HG02938 (cell line): ENCODE results near the gene ATP2A1.
"Not testable (repeated sequence)": the region's sequence is repeated elsewhere in the genome, so short reads cannot be mapped to it uniquely, and the experiment has no call there.

ENCODE experiments used
- ATAC-seq: cut with Tn5 transposase; IDR thresholded peaks from one replicate; pipeline ENCODE4 v1.9.1; 2021; ENCODE audit warnings: mild to moderate bottlenecking, moderate library complexity; ENCODE audit not compliant: unreplicated experiment

ATP2A1 gene

DNA sequence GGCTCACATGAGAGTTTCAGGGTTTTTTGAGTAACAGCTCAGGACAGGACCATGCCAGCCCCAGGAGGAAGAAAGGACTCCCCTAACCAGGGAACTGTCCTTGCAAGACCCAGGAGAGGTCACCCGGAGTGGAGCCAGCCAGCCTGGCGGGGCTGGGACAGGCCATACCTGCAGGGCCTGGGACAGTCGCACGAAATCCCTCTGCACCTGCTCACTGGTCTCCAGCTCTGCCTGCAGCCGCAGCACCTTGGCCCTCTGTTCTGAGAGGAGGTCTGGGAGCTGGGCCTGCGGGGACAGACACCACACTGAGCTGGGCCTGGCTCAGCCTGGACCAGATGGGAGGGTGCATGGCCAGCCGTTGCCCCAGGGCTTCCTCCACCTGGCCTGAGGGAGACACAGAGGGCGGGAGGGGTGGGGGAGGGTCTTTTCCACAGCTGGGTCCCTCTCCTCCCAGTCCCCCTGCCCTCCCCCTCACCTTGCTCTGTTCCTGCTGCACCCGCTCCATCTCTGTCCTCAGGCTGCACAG is 27.0 kb downstream of the ATP2A1 start:
- ATAC-seq: no peak

DNA sequence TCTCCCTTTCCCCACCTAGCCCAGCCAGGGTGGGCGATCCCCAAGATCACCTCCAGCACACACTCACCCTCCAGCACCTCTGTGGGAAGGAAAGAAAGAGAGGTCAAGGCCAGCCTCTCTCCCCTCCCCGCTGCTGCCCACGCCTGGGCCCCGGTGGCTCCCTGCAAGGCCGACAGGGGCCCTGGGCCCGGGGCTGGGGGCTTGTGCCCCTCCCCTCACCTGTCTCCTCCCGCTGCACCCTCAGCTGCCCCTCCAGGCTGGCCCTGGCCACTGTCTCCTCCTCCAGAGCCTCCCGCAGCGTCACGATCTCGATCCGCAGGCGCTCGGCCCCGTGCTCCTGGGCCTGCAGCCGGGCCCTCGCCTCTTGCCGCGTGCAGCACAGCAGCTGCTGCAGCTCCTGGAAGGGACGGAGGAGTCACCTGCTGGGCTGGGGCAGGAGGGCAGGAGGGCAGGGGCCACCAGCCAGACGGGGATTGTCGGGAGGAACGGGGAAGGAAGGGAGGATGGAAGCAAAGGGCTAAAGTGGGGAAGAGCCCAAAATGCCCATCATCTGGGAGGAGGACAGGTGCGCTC is 27.6 kb downstream of the ATP2A1 start:
- ATAC-seq: no peak

DNA sequence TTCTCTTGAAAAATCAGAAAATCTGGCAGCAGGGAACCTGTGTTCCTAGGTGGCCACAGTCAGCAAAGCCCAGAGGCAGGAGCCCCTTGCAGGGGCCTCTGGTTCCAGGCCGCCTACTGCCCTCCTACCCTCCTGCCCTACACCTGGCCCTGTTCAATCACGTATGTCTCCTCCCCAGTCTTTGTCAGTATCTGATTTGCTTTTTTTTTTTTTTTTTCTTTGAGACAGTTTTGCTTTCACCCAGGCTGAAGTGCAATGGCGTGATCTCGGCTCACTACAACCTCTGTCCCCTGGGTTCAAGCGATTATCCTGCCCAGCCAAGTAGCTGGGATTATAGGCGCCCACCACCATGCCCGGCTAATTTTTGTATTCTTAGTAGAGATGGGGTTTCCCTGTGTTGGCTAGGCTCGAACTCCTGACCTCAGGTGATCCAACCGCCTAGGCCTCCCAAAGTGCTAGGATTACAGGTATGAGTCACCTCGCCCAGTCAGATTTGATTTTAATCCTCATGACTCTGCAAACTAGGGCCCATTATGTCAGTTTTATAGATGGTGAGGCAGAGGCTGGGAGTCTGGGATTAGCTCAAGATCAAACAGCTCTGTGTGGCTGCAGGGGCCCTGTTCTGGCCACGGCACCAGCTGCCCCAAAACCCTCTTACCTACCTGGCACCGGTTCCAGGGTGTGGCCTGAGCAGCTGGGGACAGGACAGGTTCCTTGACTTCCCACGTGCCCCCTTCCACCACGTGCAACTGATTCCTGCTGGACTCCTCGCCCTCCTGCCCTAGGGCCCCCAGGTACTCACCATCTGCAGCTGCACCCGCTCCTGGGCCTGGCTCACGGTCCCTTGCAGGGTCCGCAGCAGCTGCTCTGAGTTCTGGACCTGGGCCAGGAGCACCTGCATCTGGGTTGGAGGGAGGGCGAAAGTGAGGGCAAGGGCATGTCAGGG is 32.1 kb downstream of the ATP2A1 start:
- no peak for ATAC-seq

- no peak for ATAC-seq
Measured at GRCh38 chr16:28912558-28912957, 34.3 kb downstream of the ATP2A1 start.

GRCh38 chr16:28913946-28914724 is 35.8 kb downstream of the ATP2A1 start:
- no peak for ATAC-seq

GRCh38 chr16:28915181-28915580 is 36.9 kb downstream of the ATP2A1 start:
- no peak for ATAC-seq

- ATAC-seq: no peak
Measured at GRCh38 chr16:28917095-28917494, 38.8 kb downstream of the ATP2A1 start.

DNA sequence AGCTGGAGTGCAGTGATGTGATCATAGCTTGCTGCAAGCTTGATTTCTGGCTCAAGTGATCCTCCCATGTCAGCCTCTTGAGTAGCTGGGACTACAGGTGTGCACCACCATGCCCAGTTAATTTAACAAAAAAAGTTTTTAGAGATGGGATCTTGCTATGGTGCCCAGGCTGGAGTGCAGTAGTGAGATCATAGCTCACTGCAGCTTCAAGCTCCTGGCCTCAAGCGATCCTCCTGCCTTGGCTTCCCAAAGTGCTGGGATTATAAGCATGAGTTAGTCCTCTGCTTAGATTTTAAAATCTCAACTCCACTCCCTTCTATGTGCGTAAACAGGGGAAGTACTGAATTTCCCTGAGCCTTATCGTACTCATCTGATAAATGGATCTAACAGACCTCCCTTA is 40.4 kb downstream of the ATP2A1 start:
- ATAC-seq: no peak

GRCh38 chr16:28923231-28923587 is 44.9 kb downstream of the ATP2A1 start:
- ATAC-seq: no peak

- ATAC-seq: peak; percentile 52
Measured at GRCh38 chr16:28923652-28924398, 45.5 kb downstream of the ATP2A1 start.

- no peak for ATAC-seq
Measured at GRCh38 chr16:28924399-28924761, 46.1 kb downstream of the ATP2A1 start.

GRCh38 chr16:28924762-28925385 is 46.6 kb downstream of the ATP2A1 start, which contains the start of gene RABEP2:
Gene RABEP2 (minus strand): TSS chr16:28925238. CDS start chr16:28925163, 75 bp downstream.
- peak; percentile 48 for ATAC-seq

DNA sequence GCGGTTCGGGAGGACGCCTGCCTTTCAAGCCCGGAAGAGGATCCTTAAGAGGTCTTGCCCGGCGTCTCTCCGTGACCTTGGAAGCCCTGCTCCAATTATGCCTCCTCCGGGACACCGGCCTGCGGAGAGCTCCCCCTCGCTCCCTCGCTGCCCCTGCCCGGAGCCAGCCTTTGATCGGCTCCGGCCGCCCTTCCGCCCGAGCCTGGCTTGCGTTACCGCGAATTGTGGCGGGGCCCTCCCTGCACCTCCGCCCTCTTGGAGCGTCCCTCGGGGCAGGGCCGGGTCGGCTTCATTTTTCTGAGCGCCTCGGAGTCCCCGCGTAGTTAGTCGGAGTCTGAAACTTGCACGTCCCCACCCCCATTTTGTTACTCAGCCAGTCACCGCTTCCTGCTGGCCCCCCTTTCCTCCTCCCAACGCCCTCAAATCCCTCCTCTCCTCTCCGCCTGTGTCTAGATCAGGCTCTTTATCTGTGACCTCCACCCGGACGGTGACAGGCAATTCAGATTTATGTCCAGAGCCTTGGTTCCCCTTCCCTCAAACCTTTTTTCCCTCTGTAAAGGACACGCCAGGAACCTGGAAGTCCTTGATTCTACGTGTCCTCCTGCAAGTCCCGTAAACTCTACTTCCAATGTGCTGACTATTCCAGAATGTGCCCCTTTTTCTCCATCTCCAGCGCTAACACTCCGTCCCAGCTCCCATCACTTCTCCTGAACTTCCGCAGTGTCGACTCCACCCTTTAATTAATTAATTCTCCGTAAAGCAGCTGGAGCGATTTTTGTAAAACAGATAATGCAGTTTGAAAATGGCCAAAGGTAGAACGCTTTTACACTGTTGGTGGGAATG is 47.3 kb downstream of the ATP2A1 start:
- peak; percentile 28 for ATAC-seq

- not testable (repeated sequence) for ATAC-seq
Measured at GRCh38 chr16:28926284-28926683, 48.0 kb downstream of the ATP2A1 start.

DNA sequence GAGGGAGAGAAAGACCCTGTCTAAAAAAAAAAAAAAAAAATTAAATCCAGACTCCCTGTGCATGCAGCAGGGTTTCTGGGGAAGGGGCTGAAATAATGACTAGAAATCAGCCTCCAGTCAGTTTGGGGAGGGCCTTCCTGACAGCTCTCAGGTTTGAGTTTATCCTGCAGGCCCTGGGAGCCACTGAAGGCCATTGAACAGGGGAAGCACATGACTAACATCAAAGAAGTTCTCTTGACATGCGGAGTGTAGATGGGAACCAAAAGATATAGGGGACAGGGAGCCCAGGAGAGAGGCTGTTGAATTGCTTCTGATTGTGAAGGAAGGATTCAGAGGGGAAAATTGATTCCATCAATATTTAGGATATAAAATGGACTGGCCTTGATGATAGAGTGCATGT is 49.5 kb downstream of the ATP2A1 start:
- ATAC-seq: no peak

DNA sequence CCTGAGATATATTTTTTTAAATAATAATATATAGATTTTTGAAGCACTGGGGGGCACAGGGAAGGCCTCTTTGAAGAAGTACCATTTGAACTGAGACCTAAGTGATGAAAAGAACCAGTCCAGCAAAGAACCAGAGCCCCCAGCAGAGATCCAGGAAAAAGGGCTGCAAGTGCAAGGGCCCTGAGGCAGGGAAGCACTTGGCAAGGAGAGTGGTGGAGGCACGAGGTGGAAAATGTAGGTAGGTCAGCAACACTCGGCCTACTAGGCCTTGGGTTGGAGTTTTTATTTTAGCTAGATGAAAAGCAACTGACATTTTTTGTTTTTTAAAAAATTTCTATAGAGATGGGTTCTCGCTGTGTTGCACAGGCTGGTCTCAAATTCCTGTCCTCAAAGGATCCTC is 51.9 kb downstream of the ATP2A1 start:
- ATAC-seq: no peak

DNA sequence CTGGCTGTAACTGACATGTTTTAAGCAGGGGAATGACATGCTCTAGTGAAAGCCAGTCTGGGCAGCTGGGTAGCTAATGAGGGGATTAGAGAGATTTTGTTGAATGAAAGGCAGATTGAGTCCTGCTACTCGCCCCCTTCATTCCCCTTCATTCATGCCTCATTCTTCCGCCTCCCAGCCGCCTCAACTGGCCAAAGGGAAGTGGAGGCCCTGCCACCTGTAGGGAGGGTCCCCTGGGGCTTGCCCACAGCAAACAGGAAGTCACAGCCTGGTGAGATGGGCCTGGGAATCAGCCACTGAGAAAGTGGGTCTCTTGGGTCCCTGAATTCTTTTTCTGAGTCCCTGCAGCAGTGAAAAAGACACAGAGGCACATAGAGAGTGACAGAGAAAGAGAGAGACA is 52.4 kb downstream of the ATP2A1 start:
- no peak for ATAC-seq

DNA sequence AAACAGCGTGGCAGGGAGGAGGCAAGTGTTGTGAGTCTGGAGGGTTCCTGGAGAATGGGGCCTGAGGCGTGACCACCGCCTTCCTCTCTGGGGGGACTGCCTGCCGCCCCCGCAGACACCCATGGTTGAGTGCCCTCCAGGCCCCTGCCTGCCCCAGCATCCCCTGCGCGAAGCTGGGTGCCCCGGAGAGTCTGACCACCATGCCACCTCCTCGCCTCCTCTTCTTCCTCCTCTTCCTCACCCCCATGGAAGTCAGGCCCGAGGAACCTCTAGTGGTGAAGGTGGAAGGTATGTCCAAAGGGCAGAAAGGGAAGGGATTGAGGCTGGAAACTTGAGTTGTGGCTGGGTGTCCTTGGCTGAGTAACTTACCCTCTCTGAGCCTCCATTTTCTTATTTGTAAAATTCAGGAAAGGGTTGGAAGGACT is 53.5 kb downstream of the ATP2A1 start, which contains the start of gene CD19:
Gene CD19, plus strand, starts transcription at position 171 of the 425 bp plus-strand sequence. Its CDS starts 30 bp downstream, at position 201.
- ATAC-seq: no peak
